ENCODE data around the gene ZNF804B. TPM values are rescaled to one million over a fixed set of nuclear protein-coding genes. Genes with fewer than 3 reads are reported as not detected.

The ZNF804B gene
- total and polyA plus RNA-seq, 4 donors: not detected

DNA sequence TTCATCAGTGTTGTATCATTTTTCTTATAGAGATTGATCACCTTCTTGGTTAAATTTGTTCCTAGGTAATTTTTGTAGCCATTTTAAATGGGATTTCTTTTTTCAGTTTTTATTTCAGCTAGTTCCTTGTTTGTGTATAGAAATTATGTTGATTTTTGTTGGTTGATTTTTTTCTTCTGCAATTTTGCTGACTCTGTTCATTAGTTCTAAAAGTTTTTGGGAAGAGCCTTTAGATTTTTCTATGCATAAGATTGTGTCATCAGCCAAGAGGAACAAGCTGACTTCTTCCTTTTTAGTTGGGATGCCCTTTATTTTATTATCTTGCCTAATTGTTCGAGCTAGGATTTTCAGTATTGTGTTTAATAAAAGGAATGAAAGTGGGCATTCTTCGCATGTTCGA lies 258.2 kb downstream of the ZNF804B start:
- Histone ChIP-seq H3K27ac (ENCODE audit: low read depth in 1 of 2, low read length in 2 of 2) (no peak overlapping the region), H3K4me1 (ENCODE audit: control insufficient read depth in 4 of 4, insufficient read depth in 4 of 4, low read length in 3 of 4) (no peaks in the 10 kb centered on the region), H3K4me3 (ENCODE audit: low read depth in 1 of 3, low read length in 3 of 3) (no peak overlapping the region), H3K36me3 (ENCODE audit: control insufficient read depth in 4 of 4, insufficient read depth in 3 of 4, low read depth in 1 of 4, low read length in 3 of 4) (no peaks in the 10 kb centered on the region), H3K27me3 (ENCODE audit: control insufficient read depth in 4 of 4, insufficient read depth in 4 of 4, low read length in 3 of 4) (no peaks in the 10 kb centered on the region), H3K9ac (ENCODE audit: low read depth in 1 of 2, low read length in 2 of 2) (no peak overlapping the region), H3K9me3 (ENCODE audit: control insufficient read depth in 4 of 4, low read length in 3 of 4) (peaks cover 0 to 3% (median 0%) of the 10 kb centered on the region in 4 donors)
- 83% methylated on average over 3 of the region's 3 CpGs for WGBS
- TF ChIP-seq GABPA (IDR thresholded peaks at IDR 0.05 in 1 of 2, conservative IDR thresholded peaks at IDR 0.05 in 1 of 2) (no peak), RAD21 (IDR thresholded peaks at IDR 0.05) (no peak), HNF4G (IDR thresholded peaks at IDR 0.05) (no peak), JUND (IDR thresholded peaks at IDR 0.05) (no peak), FOXA1 (IDR thresholded peaks at IDR 0.05) (no peak), RXRA (IDR thresholded peaks at IDR 0.05) (no peak), EGR1 (IDR thresholded peaks at IDR 0.05; ENCODE audit: low read depth in 2 of 2) (no peak)
- TF ChIP-seq, protein P1, sequence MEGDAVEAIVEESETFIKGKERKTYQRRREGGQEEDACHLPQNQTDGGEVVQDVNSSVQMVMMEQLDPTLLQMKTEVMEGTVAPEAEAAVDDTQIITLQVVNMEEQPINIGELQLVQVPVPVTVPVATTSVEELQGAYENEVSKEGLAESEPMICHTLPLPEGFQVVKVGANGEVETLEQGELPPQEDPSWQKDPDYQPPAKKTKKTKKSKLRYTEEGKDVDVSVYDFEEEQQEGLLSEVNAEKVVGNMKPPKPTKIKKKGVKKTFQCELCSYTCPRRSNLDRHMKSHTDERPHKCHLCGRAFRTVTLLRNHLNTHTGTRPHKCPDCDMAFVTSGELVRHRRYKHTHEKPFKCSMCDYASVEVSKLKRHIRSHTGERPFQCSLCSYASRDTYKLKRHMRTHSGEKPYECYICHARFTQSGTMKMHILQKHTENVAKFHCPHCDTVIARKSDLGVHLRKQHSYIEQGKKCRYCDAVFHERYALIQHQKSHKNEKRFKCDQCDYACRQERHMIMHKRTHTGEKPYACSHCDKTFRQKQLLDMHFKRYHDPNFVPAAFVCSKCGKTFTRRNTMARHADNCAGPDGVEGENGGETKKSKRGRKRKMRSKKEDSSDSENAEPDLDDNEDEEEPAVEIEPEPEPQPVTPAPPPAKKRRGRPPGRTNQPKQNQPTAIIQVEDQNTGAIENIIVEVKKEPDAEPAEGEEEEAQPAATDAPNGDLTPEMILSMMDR (IDR thresholded peaks at IDR 0.05; ENCODE audit: low read depth, low read length, missing input control): no peak
- TF ChIP-seq, protein P2, sequence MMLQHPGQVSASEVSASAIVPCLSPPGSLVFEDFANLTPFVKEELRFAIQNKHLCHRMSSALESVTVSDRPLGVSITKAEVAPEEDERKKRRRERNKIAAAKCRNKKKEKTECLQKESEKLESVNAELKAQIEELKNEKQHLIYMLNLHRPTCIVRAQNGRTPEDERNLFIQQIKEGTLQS (IDR thresholded peaks at IDR 0.05): no peak
- DNase-seq (ENCODE audit: low spot score): no peak

DNA sequence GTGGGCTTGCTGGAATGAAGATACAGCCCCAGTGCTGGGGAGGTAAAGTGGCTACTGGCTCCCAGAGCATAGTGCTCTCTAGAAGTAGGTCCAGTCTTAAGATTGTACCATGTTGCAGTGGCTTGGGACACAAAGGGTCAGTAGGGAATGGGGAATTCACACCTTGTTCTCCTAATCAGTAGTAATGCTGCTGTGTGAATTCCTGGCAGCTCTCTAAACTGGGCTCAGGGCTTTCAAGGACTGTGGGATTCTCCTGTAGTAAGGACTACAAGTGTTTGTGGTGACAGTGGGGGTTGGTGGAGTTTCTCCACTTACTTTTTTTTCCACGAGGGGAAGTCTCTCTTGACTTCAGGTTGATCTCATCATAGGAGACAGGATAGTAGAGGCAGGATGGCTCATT lies 262.2 kb downstream of the ZNF804B start:
- TF ChIP-seq RXRA (IDR thresholded peaks at IDR 0.05) (no peak), FOXA1 (IDR thresholded peaks at IDR 0.05) (no peak), JUND (IDR thresholded peaks at IDR 0.05) (no peak), NR2F2 (IDR thresholded peaks at IDR 0.05) (no peak), FOXA2 (IDR thresholded peaks at IDR 0.05) (no peak), HNF4A (conservative IDR thresholded peaks at IDR 0.05) (no peak)
- TF ChIP-seq, protein P3, sequence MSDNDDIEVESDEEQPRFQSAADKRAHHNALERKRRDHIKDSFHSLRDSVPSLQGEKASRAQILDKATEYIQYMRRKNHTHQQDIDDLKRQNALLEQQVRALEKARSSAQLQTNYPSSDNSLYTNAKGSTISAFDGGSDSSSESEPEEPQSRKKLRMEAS (IDR thresholded peaks at IDR 0.05): no peak
- TF ChIP-seq, protein P4, sequence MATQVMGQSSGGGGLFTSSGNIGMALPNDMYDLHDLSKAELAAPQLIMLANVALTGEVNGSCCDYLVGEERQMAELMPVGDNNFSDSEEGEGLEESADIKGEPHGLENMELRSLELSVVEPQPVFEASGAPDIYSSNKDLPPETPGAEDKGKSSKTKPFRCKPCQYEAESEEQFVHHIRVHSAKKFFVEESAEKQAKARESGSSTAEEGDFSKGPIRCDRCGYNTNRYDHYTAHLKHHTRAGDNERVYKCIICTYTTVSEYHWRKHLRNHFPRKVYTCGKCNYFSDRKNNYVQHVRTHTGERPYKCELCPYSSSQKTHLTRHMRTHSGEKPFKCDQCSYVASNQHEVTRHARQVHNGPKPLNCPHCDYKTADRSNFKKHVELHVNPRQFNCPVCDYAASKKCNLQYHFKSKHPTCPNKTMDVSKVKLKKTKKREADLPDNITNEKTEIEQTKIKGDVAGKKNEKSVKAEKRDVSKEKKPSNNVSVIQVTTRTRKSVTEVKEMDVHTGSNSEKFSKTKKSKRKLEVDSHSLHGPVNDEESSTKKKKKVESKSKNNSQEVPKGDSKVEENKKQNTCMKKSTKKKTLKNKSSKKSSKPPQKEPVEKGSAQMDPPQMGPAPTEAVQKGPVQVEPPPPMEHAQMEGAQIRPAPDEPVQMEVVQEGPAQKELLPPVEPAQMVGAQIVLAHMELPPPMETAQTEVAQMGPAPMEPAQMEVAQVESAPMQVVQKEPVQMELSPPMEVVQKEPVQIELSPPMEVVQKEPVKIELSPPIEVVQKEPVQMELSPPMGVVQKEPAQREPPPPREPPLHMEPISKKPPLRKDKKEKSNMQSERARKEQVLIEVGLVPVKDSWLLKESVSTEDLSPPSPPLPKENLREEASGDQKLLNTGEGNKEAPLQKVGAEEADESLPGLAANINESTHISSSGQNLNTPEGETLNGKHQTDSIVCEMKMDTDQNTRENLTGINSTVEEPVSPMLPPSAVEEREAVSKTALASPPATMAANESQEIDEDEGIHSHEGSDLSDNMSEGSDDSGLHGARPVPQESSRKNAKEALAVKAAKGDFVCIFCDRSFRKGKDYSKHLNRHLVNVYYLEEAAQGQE (IDR thresholded peaks at IDR 0.05): no peak
- TF ChIP-seq, protein P2 (IDR thresholded peaks at IDR 0.05): no peak
- TF ChIP-seq, protein P5, sequence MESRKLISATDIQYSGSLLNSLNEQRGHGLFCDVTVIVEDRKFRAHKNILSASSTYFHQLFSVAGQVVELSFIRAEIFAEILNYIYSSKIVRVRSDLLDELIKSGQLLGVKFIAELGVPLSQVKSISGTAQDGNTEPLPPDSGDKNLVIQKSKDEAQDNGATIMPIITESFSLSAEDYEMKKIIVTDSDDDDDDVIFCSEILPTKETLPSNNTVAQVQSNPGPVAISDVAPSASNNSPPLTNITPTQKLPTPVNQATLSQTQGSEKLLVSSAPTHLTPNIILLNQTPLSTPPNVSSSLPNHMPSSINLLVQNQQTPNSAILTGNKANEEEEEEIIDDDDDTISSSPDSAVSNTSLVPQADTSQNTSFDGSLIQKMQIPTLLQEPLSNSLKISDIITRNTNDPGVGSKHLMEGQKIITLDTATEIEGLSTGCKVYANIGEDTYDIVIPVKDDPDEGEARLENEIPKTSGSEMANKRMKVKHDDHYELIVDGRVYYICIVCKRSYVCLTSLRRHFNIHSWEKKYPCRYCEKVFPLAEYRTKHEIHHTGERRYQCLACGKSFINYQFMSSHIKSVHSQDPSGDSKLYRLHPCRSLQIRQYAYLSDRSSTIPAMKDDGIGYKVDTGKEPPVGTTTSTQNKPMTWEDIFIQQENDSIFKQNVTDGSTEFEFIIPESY (IDR thresholded peaks at IDR 0.05): no peak
- no peak for DNase-seq (ENCODE audit: low spot score)
- no peaks in the 10 kb centered on the region for H3K36me3 ChIP-seq (ENCODE audit: control insufficient read depth in 4 of 4, insufficient read depth in 3 of 4, low read depth in 1 of 4, low read length in 3 of 4)
- peaks cover 0 to 3% (median 0%) of the 10 kb centered on the region in 4 donors for H3K9me3 ChIP-seq (ENCODE audit: control insufficient read depth in 4 of 4, low read length in 3 of 4)
- no peak overlapping the region for H3K9ac ChIP-seq (ENCODE audit: low read depth in 1 of 2, low read length in 2 of 2)
- no peak overlapping the region for H3K4me3 ChIP-seq (ENCODE audit: low read depth in 1 of 3, low read length in 3 of 3)
- no peak overlapping the region for H3K27ac ChIP-seq (ENCODE audit: low read depth in 1 of 2, low read length in 2 of 2)
- WGBS: 28% methylated on average over 1 of the region's 1 CpG
- H3K27me3 ChIP-seq (ENCODE audit: control insufficient read depth in 4 of 4, insufficient read depth in 4 of 4, low read length in 3 of 4): no peaks in the 10 kb centered on the region
- no peaks in the 10 kb centered on the region for H3K4me1 ChIP-seq (ENCODE audit: control insufficient read depth in 4 of 4, insufficient read depth in 4 of 4, low read length in 3 of 4)

Data from liver (tissue), 9 donors.